ENCODE data around the gene ZIC1. TPM values are rescaled to one million over a fixed set of nuclear protein-coding genes. Genes with fewer than 3 reads are reported as not detected.

ZIC1 gene
- polyA plus RNA-seq, 4 donors: 0.16 to 0.93 TPM; not detected in 2

DNA sequence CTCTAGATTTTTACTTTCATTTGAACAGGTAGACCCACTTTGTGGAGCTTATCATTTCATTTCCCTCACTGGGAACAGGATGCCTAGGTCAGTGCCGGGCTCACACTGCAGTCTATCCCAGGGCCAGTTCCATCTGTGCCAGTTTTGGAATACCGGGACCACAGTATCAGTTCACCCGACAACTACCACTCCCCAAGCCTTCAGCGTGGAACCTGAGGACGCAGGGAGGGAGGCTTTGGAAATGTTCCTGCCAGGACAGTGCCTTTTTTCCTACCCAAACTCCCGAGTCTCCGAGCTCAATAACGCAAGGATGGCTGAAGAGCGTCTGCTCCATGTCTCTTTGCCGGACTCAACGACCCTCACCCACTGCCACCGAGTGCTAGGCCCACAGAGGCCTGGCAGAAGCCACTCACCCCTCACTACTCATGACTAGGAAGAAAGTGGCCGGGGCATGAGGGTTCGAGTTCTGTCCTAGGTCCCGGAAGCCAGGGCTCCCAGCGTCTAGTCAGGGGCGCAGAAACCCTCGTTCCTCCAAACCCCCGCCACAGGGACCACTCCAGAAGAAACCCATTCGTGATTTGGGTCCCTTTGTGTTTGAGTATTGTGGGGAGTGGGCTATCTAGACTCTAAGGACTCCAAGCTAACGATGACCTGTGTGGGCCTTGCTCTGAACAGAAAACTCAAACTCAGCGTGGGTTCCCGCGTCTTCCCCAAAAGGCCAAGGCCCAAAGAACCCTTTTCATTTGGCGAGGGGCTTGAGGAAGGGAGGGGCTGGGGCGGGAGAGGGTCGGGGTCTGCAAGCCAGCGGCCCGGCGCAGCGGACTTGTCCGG, 11.4 kb downstream of the ZIC1 start:
- DNase-seq (ENCODE audit: low read depth in 4 of 4, low spot score in 2 of 4): no peak

DNA sequence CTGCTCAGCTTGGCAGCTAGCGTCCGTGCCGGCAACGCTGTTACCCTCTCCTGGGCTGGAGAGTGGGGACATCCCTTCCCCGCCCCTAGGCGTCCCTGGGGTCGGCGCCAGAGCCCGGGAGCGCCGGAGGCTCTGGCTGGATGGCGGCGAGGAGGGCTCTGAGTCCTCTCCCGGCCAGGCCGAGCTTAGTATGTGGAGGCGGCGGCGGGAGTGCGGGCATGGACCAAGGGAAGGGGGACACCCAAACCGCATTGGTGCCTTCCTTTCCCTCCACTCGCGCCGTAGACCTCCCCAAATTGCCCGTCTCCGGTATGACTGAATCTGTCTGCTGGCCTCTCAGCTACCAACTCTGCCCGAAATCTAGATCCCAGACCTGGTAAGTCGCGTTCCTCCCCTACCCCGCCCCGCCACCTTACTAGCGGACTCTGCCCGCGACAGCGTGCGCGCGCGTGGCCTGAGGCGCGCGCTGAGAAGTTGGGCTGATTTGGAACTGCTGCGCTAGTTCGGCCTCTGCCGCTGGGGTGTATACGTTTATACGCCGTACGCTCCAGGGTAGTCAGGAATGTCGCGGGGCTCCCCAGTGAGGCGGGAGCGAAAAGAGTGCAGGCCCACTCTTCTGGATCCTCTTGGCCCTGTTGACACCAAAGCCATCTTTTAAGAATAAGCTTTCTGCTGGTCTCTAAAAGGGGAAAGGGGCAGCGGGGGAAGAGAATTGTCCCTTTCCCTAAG, 12.2 kb downstream of the ZIC1 start:
- DNase-seq (ENCODE audit: low read depth in 4 of 4, low spot score in 2 of 4): no peak

DNA sequence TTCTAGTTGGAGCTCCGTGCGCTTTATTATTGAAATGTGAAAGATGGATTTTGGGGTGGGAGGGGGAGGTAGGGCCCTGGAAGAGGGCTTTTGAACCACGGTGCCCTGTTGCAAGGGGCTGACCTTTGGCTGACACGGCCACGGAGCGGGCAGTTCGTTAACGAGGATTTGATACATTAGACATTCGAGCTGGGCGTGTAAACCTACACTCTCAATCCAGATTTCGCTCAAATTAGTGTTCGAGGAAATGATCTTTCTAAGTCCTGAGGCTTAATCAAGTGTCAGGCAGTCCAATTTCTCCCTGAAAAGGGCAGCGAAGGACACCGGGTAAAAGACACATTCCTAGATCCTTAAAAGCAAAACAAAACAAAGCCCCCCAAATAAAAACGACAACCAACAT, 13.0 kb downstream of the ZIC1 start:
- DNase-seq (ENCODE audit: low read depth in 4 of 4, low spot score in 2 of 4): no peak

DNA sequence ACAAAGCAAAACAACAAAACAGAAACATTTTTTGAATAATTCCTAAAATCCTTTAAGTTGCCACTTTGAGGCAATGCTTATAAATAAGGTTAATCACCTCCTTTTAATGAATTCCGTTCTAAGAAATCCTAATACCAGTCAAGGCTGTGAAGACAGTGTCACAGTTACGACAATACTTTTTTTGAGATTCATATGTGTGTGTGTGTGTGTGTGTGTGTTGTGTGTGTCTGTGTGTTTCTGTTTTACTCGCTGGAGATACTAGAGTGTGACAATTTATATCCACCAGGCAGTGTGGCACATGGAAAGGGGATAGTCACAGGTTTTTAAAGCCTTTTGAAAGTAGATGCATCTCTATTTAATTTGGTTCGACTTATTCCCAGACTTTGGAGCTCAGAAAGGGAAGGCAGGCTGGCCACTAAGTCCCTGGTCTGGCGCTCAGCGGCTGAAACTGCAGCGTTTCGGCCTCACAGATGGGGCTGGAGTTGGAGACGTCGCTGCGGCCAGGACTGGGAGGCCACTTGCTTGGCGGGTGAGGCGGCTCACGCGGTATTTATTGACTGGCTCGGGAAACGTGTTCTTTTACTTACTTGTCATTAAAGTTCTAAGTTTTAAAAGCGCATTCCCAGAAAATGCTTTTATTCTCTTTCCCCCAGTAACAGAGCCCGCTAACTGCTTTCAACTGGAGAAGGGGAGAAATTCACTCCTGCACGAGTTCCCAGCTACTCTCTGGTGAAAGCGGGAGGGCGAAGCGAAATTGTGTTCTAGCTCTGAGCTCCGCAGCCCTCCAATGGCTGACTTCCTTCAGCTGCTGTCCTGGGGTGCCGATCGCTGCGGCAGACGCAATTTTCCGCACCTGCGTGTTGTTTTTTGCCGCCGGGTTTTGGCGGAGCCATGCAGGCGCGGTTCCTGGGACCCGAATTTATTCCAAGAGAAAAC, 13.7 kb downstream of the ZIC1 start:
- no peak for DNase-seq (ENCODE audit: low read depth in 4 of 4, low spot score in 2 of 4)

DNA sequence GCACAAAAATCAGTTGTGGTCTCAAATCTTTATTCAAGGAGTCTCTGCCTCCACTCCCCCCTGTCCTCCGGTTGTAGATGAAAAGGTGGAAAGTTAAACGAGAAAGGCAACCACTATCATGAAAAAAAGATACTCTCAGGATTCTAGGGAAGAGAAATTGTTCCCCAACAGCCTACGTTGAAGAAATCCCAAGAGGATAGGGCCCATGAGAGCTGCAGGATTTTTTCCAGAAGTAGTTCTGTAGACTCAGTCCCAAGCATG, 14.3 kb downstream of the ZIC1 start:
- no peak for DNase-seq (ENCODE audit: low read depth in 4 of 4, low spot score in 2 of 4)

DNA sequence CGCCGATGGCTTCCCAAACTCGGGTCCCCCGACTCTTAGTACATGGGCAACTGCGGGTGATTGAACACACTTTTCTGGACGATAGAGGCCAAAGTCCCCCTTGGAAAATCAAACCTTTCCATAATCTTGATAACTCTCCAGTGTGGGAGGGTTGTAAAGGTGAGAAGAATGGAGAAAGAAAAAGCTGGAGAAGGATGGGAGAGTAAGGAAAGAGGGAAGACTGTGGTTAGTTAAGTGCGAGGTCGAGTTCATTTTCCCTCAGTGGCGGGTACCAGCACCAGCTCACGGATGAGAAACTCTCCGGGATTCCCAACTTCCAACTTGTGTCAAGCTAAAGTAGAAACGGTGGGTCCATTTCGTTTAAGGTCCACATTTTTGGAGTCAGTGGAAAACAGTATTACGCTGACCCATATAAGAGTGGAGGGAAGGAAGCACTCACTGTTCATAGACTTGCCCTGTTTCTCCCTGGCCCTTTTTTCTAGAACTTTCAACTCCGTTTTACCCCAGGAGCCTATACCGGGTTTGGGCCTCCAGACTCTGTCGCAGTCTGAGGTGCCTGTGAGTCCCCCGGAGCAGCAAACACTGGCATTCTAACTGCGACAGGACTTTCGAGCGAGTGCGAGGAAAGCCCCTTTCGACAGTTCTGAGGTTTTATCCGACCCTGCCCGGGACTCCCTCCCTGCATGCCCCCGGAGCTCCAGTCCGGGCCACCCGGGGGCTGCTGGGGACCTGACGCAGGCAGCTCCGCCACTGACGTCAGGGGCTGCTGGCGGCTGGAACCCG, 14.8 kb downstream of the ZIC1 start:
- DNase-seq (ENCODE audit: low read depth in 4 of 4, low spot score in 2 of 4): no peak

DNA sequence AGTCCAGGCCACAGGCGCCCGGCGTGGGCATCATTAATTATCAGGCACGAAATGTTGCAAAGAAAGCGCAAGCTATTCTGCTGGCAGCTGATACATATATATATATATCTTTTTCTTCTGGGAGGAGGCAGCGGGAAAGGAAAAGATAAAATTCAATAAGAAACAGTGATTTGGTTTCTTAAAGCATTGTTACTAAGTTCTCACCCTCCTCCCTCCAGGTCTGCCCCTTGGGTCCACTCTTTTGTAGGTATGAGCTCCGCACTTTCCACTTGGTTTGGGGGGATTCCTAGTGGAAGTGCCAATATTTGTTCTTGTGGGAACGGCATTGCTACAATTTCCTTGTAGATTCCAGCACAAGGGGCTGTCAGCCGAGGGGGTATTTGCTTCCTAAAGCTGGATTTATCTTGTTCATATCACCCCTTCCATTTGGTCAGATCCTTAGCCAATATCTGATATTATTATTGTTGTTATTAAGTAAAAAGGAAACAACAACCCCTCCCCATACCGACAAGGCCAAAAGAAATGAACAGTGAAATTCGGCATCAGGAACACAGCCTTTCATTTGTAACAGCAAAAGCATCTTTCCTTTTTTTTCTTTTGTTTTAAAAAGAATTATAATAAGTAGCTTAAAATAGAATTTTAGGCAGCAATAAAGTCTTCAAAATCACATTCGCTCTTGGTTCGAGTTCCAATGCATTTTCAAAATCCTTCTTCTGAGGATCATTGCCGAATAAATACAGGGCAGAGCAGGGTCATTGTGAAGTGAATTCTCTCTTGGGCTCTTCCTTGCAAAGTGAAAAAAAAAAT, 15.6 kb downstream of the ZIC1 start:
- DNase-seq (ENCODE audit: low read depth in 4 of 4, low spot score in 2 of 4): no peak

DNA sequence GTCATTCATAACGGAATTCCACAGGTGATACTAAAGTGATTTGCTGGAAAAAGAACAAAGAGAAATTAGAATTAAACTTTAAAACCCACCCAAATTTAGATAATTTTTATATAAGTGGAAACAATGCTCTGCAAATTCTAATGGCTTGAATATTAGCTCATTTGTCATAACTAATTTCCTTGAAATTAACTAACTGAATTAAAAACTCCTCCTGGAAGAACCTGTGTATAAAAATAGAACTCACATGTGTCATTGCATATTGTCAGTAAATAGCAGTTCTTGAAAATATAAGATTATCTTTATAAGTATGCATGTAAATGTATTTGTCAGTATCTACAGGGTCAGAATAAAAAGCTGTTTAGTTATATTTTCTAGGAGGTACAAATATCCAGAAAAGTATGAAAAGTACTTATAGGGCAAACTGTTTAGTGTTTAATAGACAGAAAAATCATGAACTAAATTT, 16.3 kb downstream of the ZIC1 start:
- DNase-seq (ENCODE audit: low read depth in 4 of 4, low spot score in 2 of 4): no peak

DNA sequence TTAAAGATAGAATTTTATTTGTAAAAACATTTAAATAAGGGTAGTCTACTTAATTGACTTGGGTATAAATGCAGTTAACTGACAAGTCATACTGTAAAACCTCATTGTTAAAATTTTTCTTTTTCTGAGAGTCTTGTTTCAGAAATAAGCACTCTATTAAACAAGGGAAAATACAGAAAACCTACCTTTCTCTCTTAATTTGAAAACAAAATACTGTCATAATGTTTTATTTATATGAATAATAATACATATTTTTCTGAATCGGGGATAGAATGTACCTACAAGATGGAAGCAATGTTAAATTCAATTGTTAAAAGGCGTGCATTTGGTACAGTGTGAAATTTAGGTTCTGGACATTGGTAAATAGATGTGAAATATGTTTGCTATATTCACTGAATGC, 17.8 kb downstream of the ZIC1 start:
- DNase-seq (ENCODE audit: low read depth in 4 of 4, low spot score in 2 of 4): no peak

DNA sequence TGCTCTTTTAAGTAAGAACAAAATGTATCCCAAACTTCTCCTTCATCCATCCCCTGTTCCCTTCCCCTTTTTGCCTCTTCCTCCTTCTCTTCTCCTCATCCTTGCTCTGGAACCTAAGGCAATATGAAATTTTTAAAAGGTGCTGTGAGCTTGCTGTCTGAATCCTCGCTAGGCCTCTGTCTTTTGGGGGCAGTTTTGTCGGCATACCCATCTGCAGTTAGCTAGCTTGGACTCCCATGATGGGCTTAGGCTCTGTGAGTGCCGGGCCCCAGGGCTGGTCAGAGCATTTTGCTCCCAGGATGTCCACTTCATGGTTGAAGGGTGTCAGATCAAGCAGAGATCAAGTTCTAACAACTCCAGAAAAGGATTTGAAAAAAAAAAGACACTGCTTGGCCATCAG, 18.6 kb downstream of the ZIC1 start:
- no peak for DNase-seq (ENCODE audit: low read depth in 4 of 4, low spot score in 2 of 4)

DNA sequence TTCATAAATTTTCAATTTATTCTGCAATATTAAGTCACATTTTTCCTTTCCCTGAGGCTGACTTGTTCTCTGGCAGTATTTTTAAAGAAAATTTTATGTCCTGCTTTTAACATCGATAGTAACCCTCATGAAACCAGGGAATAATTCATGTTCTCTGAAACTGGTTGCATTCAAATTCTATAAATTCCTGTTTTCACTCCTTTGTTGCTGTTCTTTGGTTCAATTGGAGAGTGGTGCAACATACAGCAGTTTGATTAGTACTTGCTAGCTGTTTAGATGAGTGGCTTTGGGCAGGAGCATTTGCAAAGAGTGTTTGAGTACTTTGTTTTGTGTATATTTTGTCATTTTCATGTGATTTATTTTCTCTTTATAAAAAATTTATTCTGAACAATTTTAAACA, 19.2 kb downstream of the ZIC1 start:
- no peak for DNase-seq (ENCODE audit: low read depth in 4 of 4, low spot score in 2 of 4)

DNA sequence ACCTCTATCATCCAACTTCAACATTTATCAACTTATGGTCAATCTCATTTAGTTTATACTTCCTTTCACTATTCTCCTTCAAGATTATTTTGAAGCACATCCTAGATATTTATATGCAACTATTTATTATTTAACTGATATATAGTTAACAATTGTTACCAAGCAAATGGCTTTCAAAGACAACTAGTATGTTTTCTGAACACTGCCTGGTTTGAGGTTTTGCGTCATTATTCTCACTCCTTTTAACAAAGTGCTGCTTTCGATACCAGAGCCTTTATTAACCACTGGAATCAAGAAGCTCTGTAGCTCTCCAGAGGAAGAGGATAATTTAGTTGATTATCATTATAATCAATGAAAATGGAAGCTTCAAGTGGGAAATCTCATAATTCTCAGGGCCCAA, 19.6 kb downstream of the ZIC1 start:
- DNase-seq (ENCODE audit: low read depth in 4 of 4, low spot score in 2 of 4): no peak

DNA sequence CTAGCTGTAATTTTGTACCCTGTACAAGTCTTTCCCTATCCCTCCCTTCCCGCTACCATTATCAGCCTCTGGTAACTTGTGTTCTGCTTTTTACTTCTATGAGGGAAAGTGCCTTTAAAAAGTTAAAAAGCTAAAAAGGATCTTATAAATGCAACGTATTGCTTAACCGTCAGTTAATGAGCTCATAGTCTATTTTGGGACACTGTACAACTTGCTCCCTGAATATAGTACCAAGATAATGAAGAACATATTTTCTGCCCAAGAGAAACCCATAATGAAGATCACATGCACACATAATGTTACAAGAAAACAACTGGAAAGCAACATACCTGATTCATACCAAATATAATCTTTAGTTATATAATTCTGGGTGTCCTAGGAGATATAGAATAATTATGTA, 22.6 kb downstream of the ZIC1 start:
- DNase-seq (ENCODE audit: low read depth in 4 of 4, low spot score in 2 of 4): no peak

DNA sequence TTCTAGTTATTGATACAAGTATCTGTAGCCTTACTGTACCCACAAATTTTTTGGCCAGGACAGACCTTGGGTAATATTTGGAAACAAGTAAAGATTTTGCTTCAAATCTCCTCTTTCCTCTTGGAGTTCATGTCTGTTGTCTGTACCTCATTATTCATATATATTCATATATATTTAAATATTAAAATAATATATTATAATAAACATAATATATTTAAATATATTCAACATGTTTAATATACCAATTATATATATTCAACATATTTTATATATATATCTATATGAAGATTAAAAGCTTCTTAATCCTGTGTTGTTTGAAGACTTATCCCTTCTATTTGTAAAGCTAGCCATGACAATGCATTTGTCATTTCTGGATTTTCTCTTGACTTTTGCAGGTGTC, 38.1 kb downstream of the ZIC1 start:
- DNase-seq (ENCODE audit: low read depth in 4 of 4, low spot score in 2 of 4): no peak

DNA sequence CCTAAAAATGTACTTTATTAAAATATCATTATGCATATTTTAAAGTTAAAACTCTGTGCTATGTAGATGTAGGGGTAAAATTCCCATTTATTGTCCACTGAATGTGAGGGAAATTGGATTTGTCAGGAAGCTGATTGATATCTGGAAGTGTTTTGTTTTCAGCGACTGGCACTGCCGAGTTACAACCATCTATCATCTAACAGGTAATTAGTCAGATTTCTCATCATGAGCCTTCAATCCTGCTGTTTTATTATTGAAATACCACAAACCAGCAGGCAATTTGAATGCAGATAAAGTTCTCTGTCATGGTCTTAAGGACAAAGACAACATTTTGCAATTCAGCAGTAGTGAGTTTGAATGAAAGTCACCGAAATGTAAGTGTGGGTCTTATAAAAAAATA, 40.5 kb downstream of the ZIC1 start:
- no peak for DNase-seq (ENCODE audit: low read depth in 4 of 4, low spot score in 2 of 4)

DNA sequence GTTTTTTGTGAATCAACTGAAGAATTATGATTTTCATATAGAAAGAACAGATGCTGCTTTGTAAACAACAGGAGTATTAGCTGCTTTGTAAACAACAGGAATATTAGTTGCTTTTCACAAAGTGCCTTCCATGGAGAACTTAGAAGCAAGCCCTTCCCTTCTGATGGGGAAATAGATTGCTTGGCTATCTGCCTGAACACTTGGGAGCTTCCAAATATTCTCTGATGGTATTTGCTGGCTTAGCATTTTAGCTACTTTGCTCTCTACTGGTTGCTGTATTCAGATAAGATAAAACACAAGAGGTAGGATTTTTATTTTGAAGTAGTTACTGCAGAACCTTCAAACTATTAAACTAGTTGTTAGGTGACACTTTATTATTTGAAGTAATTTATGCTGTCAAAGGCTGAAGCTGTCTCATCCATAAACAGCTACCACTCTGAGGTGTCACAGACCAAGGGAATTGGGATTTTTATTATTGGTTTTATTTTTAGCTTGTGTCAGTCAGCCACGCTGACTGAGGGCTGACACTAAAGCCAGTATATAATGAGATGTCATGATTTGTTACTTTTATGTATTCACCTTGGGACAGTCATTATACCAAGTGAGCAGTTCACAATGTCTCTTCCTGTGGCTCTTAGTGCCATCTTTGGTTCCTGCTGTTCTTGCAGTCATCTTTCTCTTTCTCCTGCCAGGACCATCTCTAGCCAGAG, 50.0 kb downstream of the ZIC1 start:
- no peak for DNase-seq (ENCODE audit: low read depth in 4 of 4, low spot score in 2 of 4)

DNA sequence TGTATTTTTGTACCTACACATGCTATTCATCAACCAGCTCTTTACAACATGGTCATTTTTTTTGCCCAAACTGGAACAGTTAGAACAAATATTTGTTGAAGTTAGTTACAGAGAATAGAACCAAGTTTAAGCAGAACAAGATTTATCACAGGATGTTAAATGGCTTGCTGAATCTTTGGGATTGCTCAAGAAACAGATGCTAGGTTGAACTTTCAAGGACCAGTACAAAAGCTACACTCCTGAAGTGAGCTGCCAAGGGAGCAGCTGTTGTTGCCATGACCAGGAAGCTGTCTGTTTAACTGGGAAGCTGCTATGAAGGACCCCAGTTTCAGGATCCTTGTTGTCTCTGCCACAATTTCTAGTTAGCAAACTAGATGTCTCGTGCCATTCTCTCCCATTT, 53.7 kb downstream of the ZIC1 start:
- no peak for DNase-seq (ENCODE audit: low read depth in 4 of 4, low spot score in 2 of 4)
